ENCODE results near the gene SCAF11.

The SCAF11 gene

GRCh38 chr12:45988264-45988663 lies 2.1 kb downstream of the SCAF11 start:
- DNase-seq (ENCODE audit: low spot score), result no peak
- TF ChIP-seq CTCF (IDR thresholded peaks at IDR 0.05; ENCODE audit: extremely low read depth, missing control alignments), result no peak

- TF ChIP-seq CTCF (IDR thresholded peaks at IDR 0.05; ENCODE audit: extremely low read depth, missing control alignments), result no peak
- no peak for DNase-seq (ENCODE audit: low spot score)
Observed at GRCh38 chr12:45987340-45987727, 3.0 kb downstream of the SCAF11 start.

- no peak for DNase-seq (ENCODE audit: low spot score)
- TF ChIP-seq CTCF (IDR thresholded peaks at IDR 0.05; ENCODE audit: extremely low read depth, missing control alignments), result no peak
Observed at GRCh38 chr12:45986641-45987339, 3.6 kb downstream of the SCAF11 start.

- TF ChIP-seq CTCF (IDR thresholded peaks at IDR 0.05; ENCODE audit: extremely low read depth, missing control alignments), result no peak
- no peak for DNase-seq (ENCODE audit: low spot score)
Observed at GRCh38 chr12:45981075-45981837, 9.1 kb downstream of the SCAF11 start.

- DNase-seq (ENCODE audit: low spot score), result no peak
- no peak for TF ChIP-seq CTCF (IDR thresholded peaks at IDR 0.05; ENCODE audit: extremely low read depth, missing control alignments)
Observed at GRCh38 chr12:45980540-45980939, 9.8 kb downstream of the SCAF11 start.

GRCh38 chr12:45978108-45978507 lies 12.3 kb downstream of the SCAF11 start:
- no peak for TF ChIP-seq CTCF (IDR thresholded peaks at IDR 0.05; ENCODE audit: extremely low read depth, missing control alignments)
- DNase-seq (ENCODE audit: low spot score), result no peak

- no peak for TF ChIP-seq CTCF (IDR thresholded peaks at IDR 0.05; ENCODE audit: extremely low read depth, missing control alignments)
- DNase-seq (ENCODE audit: low spot score), result no peak
Observed at GRCh38 chr12:45977620-45978019, 12.8 kb downstream of the SCAF11 start.

Measured in GM20000 (cell line).